Pulmonary artery endothelial cell (primary cell): ENCODE measurements around the gene RBM23. TPM values are rescaled to one million over a fixed set of nuclear protein-coding genes. Genes with fewer than 3 reads are reported as not detected.

ENCODE experiments used
- DNase-seq: peaks from one replicate; pipeline ENCODE4 v3.0.0-alpha.2; 2011; ENCODE audit warnings: low read depth, low spot score
- total RNA-seq: library from RNA; depleted of rRNA; stranded (reverse); fragments of >200 nt; gene quantifications from 2 replicates; pipeline ENCODE4 v1.2.3, GENCODE V29; 2014

RBM23 gene
- total RNA-seq, 1 donor from 2014 or later, result 59.9 TPM

- DNase-seq, result no peak
Measured at GRCh38 chr14:22844221-22845102, 74.5 kb downstream of the RBM23 start.

Other genes with a start within 250 kb of the RBM23 start
- 94.2 and 118 TPM in 2 replicates for gene OXA1L, start 152.5 kb downstream of the RBM23 start, total RNA-seq
- 9.3 and 18.6 TPM in 2 replicates for gene SLC7A7, start 103.7 kb downstream of the RBM23 start, total RNA-seq
- 55.0 and 71.7 TPM in 2 replicates for gene MRPL52, start 89.3 kb downstream of the RBM23 start, total RNA-seq
- gene MMP14, start 82.6 kb downstream of the RBM23 start, total RNA-seq, result 237 and 295 TPM in 2 replicates
- 59.9 and 67.8 TPM in 2 replicates for gene LRP10, start 47.4 kb downstream of the RBM23 start, total RNA-seq
- under 0.01 TPM in 1 of 2 replicates, not detected in the other for gene REM2, start 35.9 kb downstream of the RBM23 start, total RNA-seq
- 67.0 and 67.7 TPM in 2 replicates for gene PRMT5, start 10.2 kb upstream of the RBM23 start, total RNA-seq
- gene HAUS4, start 37.9 kb upstream of the RBM23 start, total RNA-seq, result 57.4 and 58.2 TPM in 2 replicates
- gene AJUBA, start 63.4 kb upstream of the RBM23 start, total RNA-seq, result 66.8 and 72.2 TPM in 2 replicates
- gene C14orf93, start 91.0 kb upstream of the RBM23 start, total RNA-seq, result 7.5 and 8.0 TPM in 2 replicates
- 302 and 331 TPM in 2 replicates for gene PSMB5, start 115.8 kb upstream of the RBM23 start, total RNA-seq
- not detected in 2 replicates for gene PSMB11, start 123.1 kb upstream of the RBM23 start, total RNA-seq
- 6.3 and 13.9 TPM in 2 replicates for gene CDH24, start 138.4 kb upstream of the RBM23 start, total RNA-seq
- gene ACIN1, start 176.0 kb upstream of the RBM23 start, total RNA-seq, result 62.8 and 98.6 TPM in 2 replicates
- 48.5 and 52.5 TPM in 2 replicates for gene C14orf119, start 176.4 kb upstream of the RBM23 start, total RNA-seq
- gene CIROP, start 185.8 kb upstream of the RBM23 start, total RNA-seq, result not detected in 2 replicates
- not detected in 2 replicates for gene CEBPE, start 200.1 kb upstream of the RBM23 start, total RNA-seq